HG02840 (cell line): Measurements from ENCODE around the gene LITAF.

Experiments
- ATAC-seq: cut with Tn5 transposase; IDR thresholded peaks from one replicate; pipeline ENCODE4 v1.9.1; 2021; ENCODE audit warnings: mild to moderate bottlenecking, moderate library complexity, moderate number of reproducible peaks; ENCODE audit not compliant: unreplicated experiment, low FRiP score

Gene LITAF

DNA sequence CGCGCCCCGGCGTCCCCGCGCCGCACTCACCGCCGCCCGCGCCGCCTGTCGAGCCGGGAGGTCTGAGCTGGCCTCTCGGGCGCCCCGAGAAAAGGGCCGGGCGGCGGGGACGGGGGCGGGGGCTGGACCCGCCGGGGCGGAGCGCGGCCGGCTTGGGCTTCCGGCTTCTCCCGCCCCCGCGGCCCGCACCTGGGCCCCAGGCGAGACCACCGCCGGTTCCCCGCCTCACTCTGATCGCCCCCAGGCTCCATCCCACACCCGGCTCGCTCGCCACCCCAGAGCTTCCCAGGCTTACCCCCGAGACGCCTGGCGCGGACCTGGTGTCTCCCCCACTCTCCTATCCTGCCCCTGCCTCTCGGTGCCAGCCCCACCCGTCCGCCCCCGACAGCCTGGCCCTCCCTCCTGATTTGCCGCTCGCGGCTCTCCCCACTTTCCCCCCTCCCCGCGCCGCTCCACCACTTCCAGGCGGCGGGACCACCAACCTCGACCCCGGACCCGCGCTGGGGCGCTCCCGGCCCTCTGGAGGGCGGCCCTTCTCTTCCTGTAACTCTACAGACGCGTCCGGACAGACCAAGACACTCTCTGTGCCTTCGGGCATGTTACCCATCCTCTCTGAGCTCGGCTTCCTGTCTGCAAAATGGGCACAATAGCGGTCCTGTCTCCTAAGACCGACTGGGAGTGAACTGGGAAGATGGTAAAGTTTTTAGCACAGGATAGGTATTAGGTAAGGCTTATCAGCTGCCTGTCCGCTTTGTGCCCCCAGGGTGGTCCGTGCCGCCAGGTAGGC lies at the start of gene LITAF:
TSS of gene LITAF (minus strand) at position 64 of the 787 bp plus-strand sequence. CDS start 30,189 bp downstream, outside the sequence.
- ATAC-seq = peak; percentile 40

DNA sequence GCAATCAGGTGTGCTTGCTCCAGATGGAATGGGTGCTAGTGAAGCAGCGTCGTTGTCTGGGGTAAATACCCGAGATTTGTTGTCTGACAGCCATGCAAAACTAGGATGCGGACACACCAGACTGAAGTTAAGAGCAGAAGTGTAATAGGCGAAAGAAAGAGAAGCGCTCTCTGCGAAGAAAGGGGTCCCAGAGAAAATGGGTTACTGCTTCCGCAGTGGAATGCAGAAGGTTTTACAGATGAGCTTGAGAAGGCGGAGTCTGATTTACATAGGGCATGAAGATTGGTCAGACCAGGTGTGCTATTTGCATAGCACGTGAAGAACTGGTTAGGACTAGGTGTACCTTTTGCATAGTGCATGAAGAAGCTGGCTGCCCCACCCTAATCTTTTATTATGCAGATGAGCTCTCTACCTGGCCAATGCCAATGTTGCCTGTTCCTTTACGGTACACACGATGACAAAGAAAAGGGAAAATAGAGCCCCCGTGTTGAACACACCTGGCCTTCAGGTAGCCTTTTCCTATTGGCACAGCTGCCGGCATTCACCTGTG lies 49.5 kb upstream of the LITAF start:
- ATAC-seq = no peak

DNA sequence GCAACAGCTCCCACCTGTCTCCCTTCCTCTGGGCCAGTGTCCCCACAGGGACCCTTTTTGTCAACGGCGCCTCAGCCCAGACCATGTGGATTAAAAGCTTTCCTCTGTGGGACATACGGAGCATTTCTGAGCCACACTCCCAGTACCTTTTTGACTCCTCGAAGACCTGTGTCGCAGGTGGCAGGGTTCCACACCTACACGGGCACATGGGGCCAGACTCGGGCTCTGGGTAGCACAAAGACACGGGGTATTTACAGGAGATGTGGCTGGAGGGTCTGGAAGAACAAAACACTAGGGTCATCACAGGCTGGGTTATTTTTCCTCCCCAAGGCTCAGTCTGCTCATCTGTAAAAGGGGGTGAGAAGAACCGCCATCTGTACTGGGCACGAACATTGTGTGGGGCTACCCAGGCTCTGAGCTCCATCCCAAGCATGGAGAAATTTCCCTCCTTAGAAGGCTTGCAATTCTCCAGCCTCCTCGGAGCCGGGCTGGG lies 49.0 kb upstream of the LITAF start:
- no peak for ATAC-seq

DNA sequence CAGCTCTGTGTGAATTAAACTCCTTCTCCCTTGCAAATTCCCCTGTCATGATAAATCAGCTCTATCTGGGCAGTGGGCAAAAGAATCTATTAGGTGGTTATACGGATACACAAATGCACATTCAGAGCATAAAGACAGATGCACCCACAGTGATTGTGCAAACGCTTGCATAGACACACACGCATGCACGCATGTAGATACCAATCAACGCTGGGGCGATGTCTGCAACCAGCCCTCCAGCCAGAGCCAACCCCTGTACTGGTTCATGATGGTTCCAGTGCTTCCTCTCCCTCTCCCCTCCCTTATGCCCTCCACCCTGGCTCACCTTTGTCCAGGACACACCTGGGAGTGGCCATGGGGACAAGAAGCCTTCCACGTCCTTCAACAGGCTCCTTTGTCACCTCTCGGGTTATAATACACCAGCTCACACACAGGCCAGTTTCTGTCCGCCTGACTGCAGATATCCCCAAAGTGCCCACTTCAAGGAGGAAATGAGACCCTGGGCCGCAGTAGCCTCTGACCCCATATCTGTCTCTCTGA lies 48.5 kb upstream of the LITAF start:
- no peak for ATAC-seq

DNA sequence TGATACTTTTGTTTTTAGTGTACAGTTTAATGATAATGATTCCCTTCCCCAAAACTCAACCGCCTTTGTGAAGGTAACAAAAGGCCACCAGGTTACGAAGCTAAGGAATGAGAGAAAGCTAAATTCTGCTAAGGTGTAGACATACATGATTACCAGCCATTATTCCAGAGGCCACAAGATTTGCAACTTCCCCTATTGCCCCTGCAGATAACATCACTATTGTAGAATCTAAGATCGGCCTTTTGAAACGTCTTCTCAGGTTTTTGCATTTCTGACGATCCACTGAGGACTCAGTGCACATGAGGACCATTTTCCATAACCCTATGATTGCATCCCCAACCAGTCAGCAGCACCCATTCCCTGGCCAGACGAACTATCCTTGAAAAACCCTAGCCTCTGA lies 47.6 kb upstream of the LITAF start:
- ATAC-seq = no peak

DNA sequence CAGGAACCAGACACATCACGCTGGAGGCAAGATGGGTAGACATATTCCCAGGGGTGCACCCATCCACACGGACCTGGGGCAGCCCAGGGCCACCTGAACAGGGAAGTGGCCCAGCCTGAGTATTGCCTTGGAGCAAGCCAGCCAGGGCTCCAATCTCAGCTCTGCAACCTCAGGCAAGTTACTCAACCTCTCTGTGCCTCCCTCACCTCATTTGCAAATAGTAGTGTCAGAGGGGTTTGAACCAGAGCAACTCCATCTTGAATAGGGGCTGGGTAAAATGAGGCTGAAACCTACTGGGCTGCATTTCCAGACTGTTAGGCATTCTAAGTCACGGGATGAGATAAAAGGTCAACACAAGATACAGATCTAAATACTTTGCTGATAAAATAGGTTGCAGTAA lies 46.4 kb upstream of the LITAF start:
- ATAC-seq = no peak

DNA sequence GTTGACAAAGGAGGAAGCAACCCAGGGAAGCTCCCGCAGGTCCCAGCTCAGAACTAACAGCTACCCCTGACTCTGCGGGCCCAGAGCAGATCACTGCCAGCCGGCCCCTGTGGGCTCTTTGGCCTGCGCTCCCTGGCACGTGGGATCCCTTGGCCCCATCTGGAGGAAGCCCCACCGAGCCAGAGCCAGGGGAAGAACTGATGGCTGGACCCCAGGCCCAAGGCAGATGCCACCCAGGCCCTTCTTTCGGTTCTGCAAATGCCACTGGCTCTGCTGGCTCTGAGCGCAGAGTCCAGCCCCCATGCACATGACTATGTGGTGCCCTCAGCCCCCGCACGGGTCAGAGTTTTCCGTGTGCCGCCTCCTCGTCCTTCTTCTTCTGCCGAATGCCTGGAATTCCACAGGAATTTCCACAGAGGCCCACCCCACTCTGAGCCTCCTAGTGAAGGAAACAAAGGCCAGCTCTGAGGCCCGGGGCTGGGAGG lies 45.8 kb upstream of the LITAF start:
- ATAC-seq = no peak

DNA sequence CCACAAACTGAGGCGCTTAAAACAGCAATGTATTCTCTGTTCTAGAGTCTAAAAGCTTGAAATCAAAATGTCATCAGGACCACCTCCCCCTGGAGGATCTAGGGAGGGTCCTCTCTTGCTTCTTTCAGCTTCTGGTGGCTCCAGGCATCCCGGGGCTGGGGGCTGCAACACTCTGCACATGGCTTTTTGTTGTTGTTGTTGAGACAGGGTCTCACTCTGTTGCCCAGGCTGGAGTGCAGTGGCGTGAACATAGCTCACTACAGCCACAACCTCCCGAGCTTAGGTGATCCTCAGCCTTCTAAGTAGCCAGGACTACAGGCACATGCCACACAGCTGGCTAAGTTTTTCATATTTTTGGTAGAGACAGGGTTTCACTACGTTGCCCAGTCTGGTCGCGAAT lies 44.5 kb upstream of the LITAF start:
- ATAC-seq = no peak

DNA sequence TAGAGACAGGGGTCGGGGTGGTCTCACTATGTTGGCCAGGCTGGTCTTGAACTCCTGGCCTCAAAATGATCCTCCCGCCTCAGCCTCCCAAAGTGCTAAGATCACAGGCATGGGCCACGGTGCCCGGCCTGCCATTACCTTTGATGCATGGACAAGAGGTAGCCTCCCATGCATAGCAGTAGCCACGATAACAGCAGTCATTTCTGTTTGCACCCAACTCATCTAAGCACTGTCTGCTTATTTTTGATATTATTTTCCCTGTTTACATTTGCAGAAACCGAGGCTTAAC lies 44.0 kb upstream of the LITAF start:
- no peak for ATAC-seq

DNA sequence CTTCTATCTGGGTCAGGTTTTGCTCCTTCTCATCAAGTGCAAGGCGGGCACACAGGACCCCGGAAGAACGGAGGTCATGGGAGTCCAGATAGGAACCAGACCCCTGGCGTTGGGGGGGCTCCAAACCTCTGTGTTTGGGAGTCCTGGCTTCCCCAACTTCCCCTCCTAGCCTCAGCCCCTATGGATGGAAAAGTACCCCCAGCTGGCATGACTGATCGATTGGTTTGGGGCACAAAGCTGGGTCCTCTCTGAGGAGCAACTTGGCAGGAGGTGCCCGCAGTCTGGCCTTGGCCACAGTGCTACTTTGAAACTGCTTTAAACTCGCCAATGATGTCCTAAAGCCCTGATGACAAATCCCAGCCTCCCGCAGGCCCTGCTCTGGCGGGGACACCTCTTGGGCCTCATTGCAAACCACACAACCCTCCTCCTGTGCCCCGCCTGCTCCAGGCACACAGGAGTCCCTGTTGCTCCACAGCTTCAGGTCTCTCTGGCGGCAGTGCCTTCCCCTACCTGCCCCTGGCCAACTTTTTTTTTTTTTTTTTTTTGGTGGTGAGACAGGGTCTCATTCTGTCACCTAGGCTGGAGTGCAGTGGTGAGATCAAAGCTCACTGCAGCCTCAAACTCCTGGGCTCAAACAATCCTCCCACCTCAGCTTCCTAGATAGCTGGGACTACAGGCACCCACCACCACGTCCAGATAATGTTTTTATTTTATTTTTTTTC lies 43.5 kb upstream of the LITAF start:
- no peak for ATAC-seq

DNA sequence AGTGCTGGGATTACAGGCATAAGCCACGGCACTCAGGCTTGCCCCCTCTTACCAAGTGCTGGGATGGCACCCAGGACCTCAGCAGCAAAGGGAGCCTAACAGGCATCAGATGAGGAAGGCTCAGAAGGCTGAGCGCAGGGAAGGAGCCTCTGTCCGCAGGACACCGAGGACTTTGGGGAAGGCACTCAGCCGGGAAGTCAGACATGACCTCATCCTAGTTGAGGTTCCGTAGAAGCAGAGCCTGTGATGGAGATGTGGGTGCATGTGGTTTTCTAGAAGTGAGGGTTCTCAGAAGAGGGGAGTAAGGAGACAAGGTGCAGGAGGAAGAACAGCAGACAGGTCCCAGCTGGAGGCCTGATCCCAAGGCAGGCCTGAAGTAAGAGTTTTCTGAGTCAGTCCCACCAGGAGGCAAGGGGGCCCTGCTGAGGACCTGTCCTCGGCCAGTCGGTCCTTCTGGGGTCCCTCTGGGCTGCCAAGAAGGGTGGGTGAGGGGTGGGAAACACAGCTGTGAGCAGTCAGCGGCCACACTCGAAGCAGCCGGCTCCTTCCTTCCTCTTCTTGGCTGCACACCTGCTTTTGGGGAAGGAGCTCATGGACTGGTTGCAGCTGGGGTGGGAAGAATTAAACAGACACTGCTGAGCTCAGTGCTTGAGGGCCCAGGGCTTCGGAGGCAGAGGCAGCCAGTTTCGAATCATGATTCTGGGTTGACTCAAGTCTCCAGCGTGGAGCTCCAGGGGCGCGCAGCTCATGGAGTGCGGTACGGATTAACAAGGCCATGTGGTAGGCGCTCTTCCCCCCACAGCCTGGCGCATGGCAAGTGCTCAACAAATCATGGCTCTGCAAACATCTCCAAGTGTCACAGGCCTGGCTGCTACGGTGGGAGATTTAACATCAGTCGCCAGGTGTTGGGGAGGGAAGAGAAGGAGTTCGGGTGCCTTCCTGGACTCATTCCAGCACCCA lies 42.6 kb upstream of the LITAF start:
- ATAC-seq = no peak

DNA sequence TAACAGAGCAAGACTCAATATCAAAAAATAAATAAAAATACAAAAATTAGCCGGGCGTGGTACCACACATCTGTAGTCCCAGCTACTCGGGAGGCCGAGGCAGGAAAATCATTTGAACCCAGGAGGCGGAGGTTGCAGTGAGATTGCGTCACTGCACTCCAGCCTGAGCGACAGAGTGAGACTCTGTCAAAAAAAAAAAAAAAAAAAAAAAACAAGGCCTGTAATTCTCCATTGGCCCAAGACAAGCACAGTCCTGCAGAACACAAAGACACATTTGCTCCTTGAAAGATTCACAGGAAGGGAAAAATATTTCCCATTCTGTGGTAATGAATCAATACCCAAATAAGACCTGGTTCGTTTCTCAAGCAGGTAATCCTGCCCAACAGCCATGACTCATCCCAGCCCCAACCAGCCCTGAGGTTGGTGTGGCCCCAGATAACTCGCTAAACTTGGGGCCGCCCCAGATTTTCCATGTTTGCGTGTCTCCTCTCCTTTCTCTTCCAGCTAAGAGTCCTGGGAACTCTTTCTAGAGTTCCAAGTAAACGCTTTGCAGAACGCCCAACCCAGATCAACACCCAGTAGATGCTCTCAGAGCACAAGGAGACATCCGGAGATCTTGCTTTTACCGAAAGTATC lies 41.2 kb upstream of the LITAF start:
- no peak for ATAC-seq

DNA sequence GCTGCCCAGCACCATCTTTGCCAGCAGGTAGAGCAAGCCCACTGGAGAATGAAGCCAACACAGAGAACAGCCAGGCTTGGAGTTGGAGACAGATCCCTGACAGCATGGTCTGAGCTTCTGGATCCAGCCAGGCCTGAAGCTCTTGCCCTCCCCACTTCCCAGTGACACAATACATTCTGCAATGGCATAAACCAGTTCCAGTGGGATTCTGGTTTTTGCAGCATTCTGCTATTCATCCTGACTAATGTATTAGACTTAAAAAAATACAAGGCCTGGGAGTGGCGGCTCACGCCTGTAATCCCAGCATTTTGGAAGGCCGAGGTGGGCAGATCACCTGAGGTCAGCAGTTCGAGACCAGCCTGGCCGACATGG lies 40.6 kb upstream of the LITAF start:
- ATAC-seq = no peak

DNA sequence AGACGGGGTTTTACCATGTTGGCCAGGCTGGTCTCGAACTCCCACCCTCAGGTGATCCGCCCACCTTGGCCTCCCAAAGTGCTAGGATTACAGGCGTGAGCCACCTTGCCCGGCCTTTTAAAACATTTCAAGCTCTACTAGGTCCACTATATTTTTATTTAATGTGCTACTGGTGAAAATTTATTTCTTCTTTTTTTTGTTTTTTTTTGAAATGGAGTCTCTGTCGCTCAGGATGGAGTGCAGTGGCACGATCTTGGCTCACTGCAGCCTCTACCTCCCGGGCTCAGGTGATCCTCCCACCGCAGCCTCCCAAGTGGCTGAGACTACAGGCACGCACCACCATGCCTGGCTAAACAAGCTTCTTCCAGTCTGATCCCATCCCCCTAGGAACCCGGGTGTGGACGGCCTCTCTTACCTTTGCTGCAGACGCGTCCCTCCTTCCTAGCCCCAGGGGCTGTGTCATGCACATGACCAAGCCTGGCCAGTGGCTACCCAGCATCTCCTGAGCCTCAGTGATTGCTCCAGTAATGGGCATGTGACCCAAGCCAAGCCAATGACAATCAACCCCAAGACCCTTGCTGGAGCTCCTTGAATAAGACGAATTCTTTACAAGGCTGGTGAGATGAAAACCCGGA lies 40.1 kb upstream of the LITAF start:
- ATAC-seq = no peak

DNA sequence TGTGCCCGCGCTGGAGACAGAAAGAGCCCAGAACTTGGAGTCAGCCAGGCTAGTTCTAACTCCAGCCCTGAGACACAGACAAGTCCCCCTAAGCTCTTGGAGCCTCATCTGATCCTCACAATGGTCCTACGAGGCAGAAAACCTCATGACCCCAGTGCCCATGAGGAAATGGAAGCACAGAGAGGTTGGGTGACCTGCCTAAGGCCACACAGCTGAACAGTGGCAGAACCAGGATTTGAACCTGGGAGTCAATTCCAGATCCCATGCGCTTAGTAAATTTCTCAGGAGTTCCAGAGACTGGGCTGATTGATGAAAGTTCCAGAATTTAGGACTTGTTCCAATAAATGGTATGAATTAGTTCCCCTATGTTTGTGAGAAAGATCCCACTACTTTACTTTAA lies 39.0 kb upstream of the LITAF start:
- no peak for ATAC-seq

DNA sequence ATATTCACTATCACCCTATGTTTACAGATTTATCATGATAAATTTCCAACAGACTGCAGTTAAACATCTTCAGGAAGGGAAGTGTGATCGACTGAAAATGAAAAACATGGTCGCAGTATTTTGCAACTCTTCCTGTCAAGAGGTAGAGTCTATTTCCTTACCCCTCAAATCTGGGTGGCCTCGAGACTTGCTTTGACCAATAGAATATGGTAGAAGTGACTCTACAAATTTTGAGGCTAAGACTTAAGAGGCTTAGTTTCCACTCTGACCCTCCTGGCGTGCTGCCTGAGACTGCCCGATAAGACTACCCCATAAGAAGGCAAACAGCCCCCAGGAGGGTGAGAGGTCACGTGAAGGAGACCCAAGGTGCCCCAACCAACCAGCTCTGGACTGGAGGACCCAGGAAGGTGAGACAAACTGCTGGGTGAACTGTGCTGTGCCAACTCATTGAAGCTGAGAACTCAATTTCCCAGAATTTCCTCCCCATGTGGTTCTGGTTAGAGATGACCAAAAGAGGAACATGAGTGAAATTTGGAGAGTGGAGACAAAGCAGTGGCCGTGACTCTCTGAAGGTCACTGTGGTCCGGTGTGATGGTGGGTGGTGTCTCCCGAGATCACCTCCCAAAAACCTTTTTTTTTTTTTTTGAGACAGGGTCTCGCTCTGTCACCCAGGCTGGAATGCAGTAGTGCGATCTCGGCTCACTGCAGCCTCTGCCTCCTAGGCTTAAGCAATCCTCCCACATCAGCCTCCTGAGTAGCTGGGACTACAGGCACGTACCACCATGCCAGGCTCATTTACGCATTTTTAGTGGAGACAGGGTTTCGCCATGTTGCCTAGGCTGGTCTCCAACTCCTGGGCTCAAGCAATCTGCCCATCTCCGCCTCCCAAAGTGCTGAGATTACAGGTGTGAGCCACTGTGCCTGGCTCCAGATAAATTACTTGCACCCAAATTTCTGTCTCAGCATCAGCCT lies 38.2 kb upstream of the LITAF start:
- ATAC-seq = no peak

DNA sequence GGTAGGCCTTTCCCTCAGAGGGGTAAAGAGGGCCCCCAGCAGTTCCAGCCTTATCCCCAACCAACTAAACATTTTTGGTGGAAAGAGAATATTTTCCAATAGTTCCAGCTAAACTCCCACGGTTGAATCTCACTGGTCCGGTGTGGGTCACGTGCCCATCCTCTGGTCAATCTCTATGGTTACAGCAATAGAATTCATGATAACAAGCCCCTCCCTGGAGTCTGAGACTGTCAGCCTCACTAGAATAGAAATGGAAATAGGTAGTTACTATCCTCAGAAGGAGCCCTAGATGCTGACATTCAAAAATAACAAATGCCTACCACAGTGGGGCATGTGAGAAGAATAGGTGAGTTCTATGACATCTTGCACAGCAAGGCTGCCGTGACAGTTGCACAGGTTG lies 37.5 kb upstream of the LITAF start:
- ATAC-seq = no peak
